Measurements from ENCODE around the gene CEP112.
"Not testable (repeated sequence)": the region's sequence is repeated elsewhere in the genome, so short reads cannot be mapped to it uniquely, and the experiment has no call there.

The CEP112 gene

GRCh38 chr17:66210208-66210574 is 18.3 kb upstream of the CEP112 start:
- DNase-seq (ENCODE audit: low read depth), result no peak

GRCh38 chr17:66207936-66208335 is 16.0 kb upstream of the CEP112 start:
- no peak for DNase-seq (ENCODE audit: low read depth)

GRCh38 chr17:66203274-66204015 is 11.5 kb upstream of the CEP112 start:
- no peak for DNase-seq (ENCODE audit: low read depth)

GRCh38 chr17:66200685-66201092 is 8.8 kb upstream of the CEP112 start:
- peak; percentile 42 for DNase-seq (ENCODE audit: low read depth)

- no peak for DNase-seq (ENCODE audit: low read depth)
These were observed 6.3 kb upstream of the CEP112 start for GRCh38 chr17:66198242-66198641.

- DNase-seq (ENCODE audit: low read depth), result no peak
These were observed 400 bp upstream of the CEP112 start for GRCh38 chr17:66192378-66192687.

GRCh38 chr17:66190738-66191592 is 968 bp downstream of the CEP112 start:
- no peak for DNase-seq (ENCODE audit: low read depth)

GRCh38 chr17:66187718-66188117 is 4.2 kb downstream of the CEP112 start:
- DNase-seq (ENCODE audit: low read depth), result no peak

- DNase-seq (ENCODE audit: low read depth), result no peak
These were observed 6.1 kb downstream of the CEP112 start for GRCh38 chr17:66185862-66186261.

- DNase-seq (ENCODE audit: low read depth), result no peak
These were observed 7.5 kb downstream of the CEP112 start for GRCh38 chr17:66184392-66184791.

GRCh38 chr17:66183529-66183928 is 8.4 kb downstream of the CEP112 start:
- DNase-seq (ENCODE audit: low read depth), result no peak

GRCh38 chr17:66178642-66179041 is 13.3 kb downstream of the CEP112 start:
- no peak for DNase-seq (ENCODE audit: low read depth)

- DNase-seq (ENCODE audit: low read depth), result no peak
These were observed 14.9 kb downstream of the CEP112 start for GRCh38 chr17:66177048-66177447.

- DNase-seq (ENCODE audit: low read depth), result no peak
These were observed 16.0 kb downstream of the CEP112 start for GRCh38 chr17:66175892-66176291.

GRCh38 chr17:66172691-66173223 is 19.2 kb downstream of the CEP112 start:
- DNase-seq (ENCODE audit: low read depth), result no peak

GRCh38 chr17:66172144-66172543 is 19.8 kb downstream of the CEP112 start:
- DNase-seq (ENCODE audit: low read depth), result no peak

- DNase-seq (ENCODE audit: low read depth), result no peak
These were observed 20.2 kb downstream of the CEP112 start for GRCh38 chr17:66171692-66172091.

GRCh38 chr17:66171172-66171571 is 20.8 kb downstream of the CEP112 start:
- DNase-seq (ENCODE audit: low read depth), result no peak

- no peak for DNase-seq (ENCODE audit: low read depth)
These were observed 22.1 kb downstream of the CEP112 start for GRCh38 chr17:66169839-66170238.

- DNase-seq (ENCODE audit: low read depth), result no peak
These were observed 24.6 kb downstream of the CEP112 start for GRCh38 chr17:66167189-66167815.

- DNase-seq (ENCODE audit: low read depth), result peak; percentile 7
These were observed 26.3 kb downstream of the CEP112 start for GRCh38 chr17:66165537-66166123.

GRCh38 chr17:66155055-66155454 is 36.9 kb downstream of the CEP112 start:
- not testable (repeated sequence) for DNase-seq (ENCODE audit: low read depth)
